Right cardiac atrium (tissue), 5 donors: Measurements from ENCODE around the gene PTBP1. TPM values are rescaled to one million over a fixed set of nuclear protein-coding genes. Genes with fewer than 3 reads are reported as not detected.

ENCODE experiments used
- ATAC-seq, 2 donors: fragments of 200-7000 bp; cut with Tn5 transposase; one replicate each; pipeline versions ENCODE4 v1.8.0 to v1.9.1; 2020; ENCODE audit warnings: moderate library complexity in 2 of 2, mild to moderate bottlenecking in 1 of 2
- DNase-seq, 3 donors: peaks; one replicate each; pipeline ENCODE4 v3.0.0-alpha.2; 2020
- H3K27ac ChIP-seq: one replicate; pipeline ENCODE4 v1.5.1; 2013; ENCODE audit warnings: mild to moderate bottlenecking, low read length, control low read depth, moderate library complexity
- H3K27me3 ChIP-seq: one replicate; pipeline ENCODE4 v1.6.1; 2013; ENCODE audit not compliant: control insufficient read depth, insufficient read depth
- H3K4me1 ChIP-seq: one replicate; pipeline ENCODE4 v1.6.1; 2013; ENCODE audit warnings: low read length; ENCODE audit not compliant: control insufficient read depth, insufficient read depth
- H3K4me3 ChIP-seq: one replicate; pipeline ENCODE4 v1.5.1; 2013; ENCODE audit warnings: low read length, control low read depth
- H3K9me3 ChIP-seq: one replicate; pipeline ENCODE4 v1.6.1; 2013; ENCODE audit warnings: low read length; ENCODE audit not compliant: control insufficient read depth
- WGBS: extraction: QIAGEN DNeasy Blood & Tissue Kit; methylation state at CpG from one replicate; pipeline ENCODE4 v1.1.7; 2013; 5-methylcytosine and 5-hydroxymethylcytosine counted together
- intact Hi-C, 4 donors: fragments of 100-400 bp; cut with DNase I; formaldehyde crosslinking; loops; one replicate each; pipeline versions ENCODE4 v1.11.0 to v1.14.0; 2022 to 2023
- polyA plus RNA-seq: library from polyadenylated mRNA; stranded (reverse); fragments of 200-250 nt; gene quantifications from one replicate; pipeline ENCODE4 v1.2.3, GENCODE V29; 2013
- total RNA-seq, 4 donors: library from RNA; stranded (reverse); fragmentation: NEBNext Ultra II Directional; extraction: Animal tissue kit (Norgen Biotek cat#: 25700); gene quantifications; one replicate each; pipeline ENCODE4 v1.2.1, GENCODE V29; 2021
- donor health status: healthy with polysubstance abuse.
- donor health status: DM: no; HTN: yes; CAD: no.
- donor health status: DM: no; HTN: no; CAD: no.
- donor health status: DM: no; HTN: yes; CAD: no; lungs with severe emphysema.
- donor health status: DM: yes; HTN: yes; CAD: no.

PTBP1 gene
- total and polyA plus RNA-seq, 5 donors: 42.9 to 119 (median 81.3) TPM

- Histone ChIP-seq H3K4me1 (peaks cover 13% of the 10 kb centered on the region), H3K27ac (no peak overlapping the region)
- no peak for DNase-seq
Observed at GRCh38 chr19:804419-805165, 7.3 kb downstream of the PTBP1 start.

GRCh38 chr19:805166-805551 is 7.9 kb downstream of the PTBP1 start:
- peak in 1 of 3 donors; percentile 62 for DNase-seq
- no peak for ATAC-seq
- WGBS: 91% methylated on average over 33 of the region's 33 CpGs
- intact Hi-C loops: loop anchor here in 1 of 4 donors (10.0 kb wide), 1 partner anchor 50 kb away; the partner anchor contains the start of genes CFD and ELANE
- Histone ChIP-seq H3K4me1 (peaks cover 11% of the 10 kb centered on the region), H3K27me3 (no peaks in the 10 kb centered on the region), H3K4me3 (no peak overlapping the region), H3K9me3 (no peaks in the 10 kb centered on the region), H3K27ac (no peak overlapping the region)

More at GRCh38 chr19:804419-805165, 7.3 kb downstream of the PTBP1 start:
- H3K4me3 ChIP-seq: no peak overlapping the region
- no peaks in the 10 kb centered on the region for H3K9me3 ChIP-seq
- intact Hi-C loops: loop anchor here in 1 of 4 donors (10.0 kb wide), 1 partner anchor 50 kb away; the partner anchor contains the start of genes CFD and ELANE
- no peak for ATAC-seq
- H3K27me3 ChIP-seq: no peaks in the 10 kb centered on the region
- 91% methylated on average over 53 of the region's 53 CpGs for WGBS

GRCh38 chr19:805600-806550 is 8.6 kb downstream of the PTBP1 start:
- ATAC-seq: no peak
- Histone ChIP-seq H3K4me1 (peaks cover 8% of the 10 kb centered on the region), H3K27me3 (no peaks in the 10 kb centered on the region), H3K4me3 (no peak overlapping the region), H3K9me3 (no peaks in the 10 kb centered on the region), H3K27ac (no peak overlapping the region)
- DNase-seq: peak in 1 of 3 donors; percentile 56
- intact Hi-C loops: loop anchor here in 1 of 4 donors (10.0 kb wide), 1 partner anchor 49 kb away; the partner anchor contains the start of genes CFD and ELANE
- WGBS: 90% methylated on average over 93 of the region's 93 CpGs

GRCh38 chr19:806815-807421 is 9.7 kb downstream of the PTBP1 start:
- intact Hi-C loops: loop anchor here in 1 of 4 donors (10.0 kb wide), 1 partner anchor 48 kb away; the partner anchor contains the start of genes CFD and ELANE
- Histone ChIP-seq H3K9me3 (no peaks in the 10 kb centered on the region), H3K27ac (no peak overlapping the region), H3K27me3 (no peaks in the 10 kb centered on the region), H3K4me1 (no peaks in the 10 kb centered on the region), H3K4me3 (no peak overlapping the region)
- DNase-seq (peak in 1 of 3 donors; percentile 66), ATAC-seq (no peak)
- 83% methylated on average over 34 of the region's 34 CpGs for WGBS

- Histone ChIP-seq H3K4me3 (no peak overlapping the region), H3K9me3 (no peaks in the 10 kb centered on the region), H3K27me3 (no peaks in the 10 kb centered on the region), H3K27ac (no peak overlapping the region), H3K4me1 (no peaks in the 10 kb centered on the region)
- 89% methylated on average over 44 of the region's 44 CpGs for WGBS
- no peak for ATAC-seq
- intact Hi-C loops: loop anchor here in 1 of 4 donors (10.0 kb wide), 1 partner anchor 47 kb away; the partner anchor contains the start of genes CFD and ELANE
- DNase-seq: peak in 1 of 3 donors; percentile 40
Observed at GRCh38 chr19:807627-808422, 10.6 kb downstream of the PTBP1 start.

DNA sequence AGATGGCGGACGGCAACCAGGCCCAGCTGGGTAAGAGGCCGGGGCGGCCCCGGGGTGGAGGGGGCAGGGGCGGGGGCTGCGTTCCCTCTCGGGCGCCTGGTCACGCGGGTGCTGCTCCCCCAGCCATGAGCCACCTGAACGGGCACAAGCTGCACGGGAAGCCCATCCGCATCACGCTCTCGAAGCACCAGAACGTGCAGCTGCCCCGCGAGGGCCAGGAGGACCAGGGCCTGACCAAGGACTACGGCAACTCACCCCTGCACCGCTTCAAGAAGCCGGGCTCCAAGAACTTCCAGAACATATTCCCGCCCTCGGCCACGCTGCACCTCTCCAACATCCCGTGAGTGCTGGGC is 11.1 kb downstream of the PTBP1 start:
- Histone ChIP-seq H3K27me3 (no peaks in the 10 kb centered on the region), H3K4me3 (no peak overlapping the region), H3K9me3 (no peaks in the 10 kb centered on the region), H3K27ac (no peak overlapping the region), H3K4me1 (no peaks in the 10 kb centered on the region)
- intact Hi-C loops: loop anchor here in 1 of 4 donors (10.0 kb wide), 1 partner anchor 46 kb away; the partner anchor contains the start of genes CFD and ELANE
- ATAC-seq: no peak
- 90% methylated on average over 26 of the region's 26 CpGs for WGBS
- peak in 1 of 3 donors; percentile 49 for DNase-seq

DNA sequence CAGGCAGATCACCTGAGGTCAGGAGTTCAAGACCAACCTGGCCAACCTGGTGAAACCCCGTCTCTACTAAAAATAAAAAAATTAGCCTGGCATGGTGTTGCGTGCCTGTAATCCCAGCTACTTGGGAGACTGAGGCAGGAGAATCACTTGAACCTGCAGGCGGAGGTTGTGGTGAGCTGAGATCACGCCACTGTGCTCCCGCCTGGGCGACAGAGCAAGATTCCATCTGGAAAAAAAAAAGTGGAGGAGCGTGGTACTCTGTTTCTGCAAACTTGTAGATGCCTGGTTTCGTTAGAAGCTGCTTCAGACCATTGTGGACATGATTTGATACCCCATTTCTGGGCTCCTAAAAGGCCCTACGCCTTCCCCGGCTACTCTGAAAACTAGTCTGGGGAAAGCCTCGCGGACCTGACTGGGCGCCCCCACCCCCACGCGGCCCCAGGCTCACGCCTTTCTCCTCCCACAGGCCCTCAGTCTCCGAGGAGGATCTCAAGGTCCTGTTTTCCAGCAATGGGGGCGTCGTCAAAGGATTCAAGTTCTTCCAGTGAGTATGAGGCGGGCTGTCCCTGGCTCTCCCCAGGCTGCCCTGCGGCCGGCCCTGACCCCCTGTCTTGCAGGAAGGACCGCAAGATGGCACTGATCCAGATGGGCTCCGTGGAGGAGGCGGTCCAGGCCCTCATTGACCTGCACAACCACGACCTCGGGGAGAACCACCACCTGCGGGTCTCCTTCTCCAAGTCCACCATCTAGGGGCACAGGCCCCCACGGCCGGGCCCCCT is 13.0 kb downstream of the PTBP1 start:
- Histone ChIP-seq H3K4me3 (no peak overlapping the region), H3K9me3 (no peaks in the 10 kb centered on the region), H3K4me1 (no peaks in the 10 kb centered on the region), H3K27me3 (no peaks in the 10 kb centered on the region), H3K27ac (no peak overlapping the region)
- intact Hi-C loops: no loop called here
- DNase-seq: peak in 2 of 3 donors; percentile 26 to 53
- no peak for ATAC-seq
- WGBS: 81% methylated on average over 30 of the region's 30 CpGs

GRCh38 chr19:810883-811489 is 13.7 kb downstream of the PTBP1 start:
- Histone ChIP-seq H3K27ac (no peak overlapping the region), H3K9me3 (no peaks in the 10 kb centered on the region), H3K4me3 (no peak overlapping the region), H3K27me3 (no peaks in the 10 kb centered on the region), H3K4me1 (no peaks in the 10 kb centered on the region)
- intact Hi-C loops: no loop called here
- ATAC-seq: no peak
- DNase-seq: peak in 1 of 3 donors; percentile 48
- WGBS: 85% methylated on average over 25 of the region's 25 CpGs

GRCh38 chr19:811506-812048 is 14.3 kb downstream of the PTBP1 start:
- Histone ChIP-seq H3K9me3 (no peaks in the 10 kb centered on the region), H3K4me3 (no peak overlapping the region), H3K4me1 (no peaks in the 10 kb centered on the region), H3K27me3 (no peaks in the 10 kb centered on the region), H3K27ac (no peak overlapping the region)
- intact Hi-C loops: no loop called here
- 94% methylated on average over 20 of the region's 20 CpGs for WGBS
- no peak for DNase-seq
- no peak for ATAC-seq
